Common myeloid progenitor, CD34-positive (primary cell): ENCODE data around the gene SMIM41.

Source experiments
- CTCF ChIA-PET: fragments of 350-600 bp; sonication (Branson Sonifier 250); formaldehyde crosslinking; loops from one replicate; lab custom pipeline; 2021; ENCODE audit warnings: antibody characterized with exemption; lab: Charles Lee
- POLR2A ChIA-PET: fragments of 350-600 bp; sonication (Branson Sonifier 250); formaldehyde crosslinking; loops from one replicate; lab custom pipeline; 2021; ENCODE audit warnings: antibody characterized with exemption; lab: Charles Lee
- DNase-seq, 3 donors: peaks; one replicate each; pipeline versions ENCODE4 v3.0.0 to v3.0.0-alpha.2; 2013
- H3K27ac ChIP-seq, 2 experiments: 1 replicate in 1 of 2; 2 replicates in 1 of 2; pipeline ENCODE4 v1.7.0; 2013; ENCODE audit warnings: inconsistent platforms in 2 of 2, low read length in 2 of 2, mild to moderate bottlenecking in 2 of 2, low read depth in 1 of 2, moderate library complexity in 1 of 2; ENCODE audit not compliant: severe bottlenecking in 2 of 2, insufficient read depth in 1 of 2, poor library complexity in 1 of 2
- H3K27me3 ChIP-seq, 5 experiments: replicated peaks in 2 of 5; 1 replicate in 3 of 5; 2 replicates in 2 of 5; pipeline versions ENCODE4 v1.6.1 to v1.7.0; 2013; ENCODE audit warnings: low read length in 4 of 5, mild to moderate bottlenecking in 2 of 5, moderate library complexity in 2 of 5, inconsistent platforms in 1 of 5; ENCODE audit not compliant: insufficient read depth in 5 of 5, control insufficient read depth in 4 of 5
- H3K36me3 ChIP-seq, 4 experiments: 1 replicate in 2 of 4; 2 replicates in 2 of 4; pipeline versions ENCODE4 v1.6.1 to v1.7.0; 2013; ENCODE audit warnings: low read length in 3 of 4, control low read depth in 1 of 4, mild to moderate bottlenecking in 1 of 4; ENCODE audit not compliant: control insufficient read depth in 4 of 4, insufficient read depth in 4 of 4
- H3K4me1 ChIP-seq, 4 experiments: 1 replicate in 3 of 4; 2 replicates in 1 of 4; pipeline versions ENCODE4 v1.6.1 to v1.7.1; 2013; ENCODE audit warnings: low read length in 3 of 4, mild to moderate bottlenecking in 3 of 4, control low read depth in 1 of 4, inconsistent platforms in 1 of 4, moderate library complexity in 1 of 4; ENCODE audit not compliant: control insufficient read depth in 4 of 4, insufficient read depth in 4 of 4; ENCODE audit errors: control extremely low read depth in 1 of 4
- H3K4me3 ChIP-seq, 7 experiments: 1 replicate in 4 of 7; 2 replicates in 3 of 7; pipeline versions ENCODE4 v1.5.1 to v1.7.0; 2013; ENCODE audit warnings: mild to moderate bottlenecking in 7 of 7, low read length in 6 of 7, moderate library complexity in 6 of 7, inconsistent platforms in 2 of 7, low read depth in 2 of 7, control low read depth in 1 of 7; ENCODE audit not compliant: insufficient read depth in 4 of 7, control insufficient read depth in 1 of 7; ENCODE audit errors: extremely low read depth in 1 of 7
- H3K9me3 ChIP-seq, 5 experiments: 1 replicate in 4 of 5; 2 replicates in 1 of 5; pipeline versions ENCODE4 v1.6.1 to v1.7.1; 2013; ENCODE audit warnings: low read length in 4 of 5, mild to moderate bottlenecking in 2 of 5, inconsistent platforms in 1 of 5, low read depth in 1 of 5, moderate library complexity in 1 of 5; ENCODE audit not compliant: control insufficient read depth in 4 of 5, insufficient read depth in 2 of 5; ENCODE audit errors: control extremely low read depth in 1 of 5
- WGBS: methylation state at CpG from one replicate; pipeline ENCODE4 v1.1.5; 2013; ENCODE audit not compliant: insufficient coverage; 5-methylcytosine and 5-hydroxymethylcytosine counted together

The SMIM41 gene

GRCh38 chr12:52082026-52082668, 2.6 kb downstream of the SMIM41 start:
- peaks cover 6 to 18% (median 15%) of the 10 kb centered on the region in 4 experiments for H3K36me3 ChIP-seq
- no peak overlapping the region for H3K4me3 ChIP-seq
- no peak overlapping the region for H3K27ac ChIP-seq
- ChIA-PET CTCF (interaction anchor here (0.8 to 31.9 kb wide), 18 partner anchors 9 to 92 kb away, joined by 3 to 661 read pairs (median 6); partner anchors contain the start of genes ATG101 and NR4A1), POLR2A (interaction anchor here (0.9 to 2.9 kb wide), 5 partner anchors 12 to 57 kb away, joined by 3 to 17 read pairs (median 3); partner anchors contain the start of genes ATG101 and NR4A1)
- WGBS = 94% methylated on average over 7 of the region's 13 CpGs
- H3K27me3 ChIP-seq = peaks cover 0 to 12% (median 4%) of the 10 kb centered on the region in 5 experiments
- DNase-seq = no peak
- no peaks in the 10 kb centered on the region for H3K9me3 ChIP-seq
- peaks cover 0 to 16% (median 13%) of the 10 kb centered on the region in 4 experiments for H3K4me1 ChIP-seq

DNA sequence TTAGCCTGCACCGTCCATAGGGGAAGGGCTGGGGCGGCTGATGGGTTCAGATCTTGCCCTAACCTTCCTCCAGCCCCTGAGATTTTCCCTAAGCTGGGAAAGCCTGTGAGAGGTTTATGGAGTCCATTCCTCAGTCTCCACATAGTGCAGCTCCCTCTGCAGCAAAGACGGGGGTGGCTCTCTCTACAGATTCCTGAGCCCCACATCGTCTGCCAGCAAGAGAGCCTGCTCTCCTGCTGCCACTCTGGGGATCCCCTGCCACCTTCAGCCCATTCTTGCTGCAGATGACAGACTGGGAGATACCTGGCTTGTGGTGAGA, 3.1 kb downstream of the SMIM41 start:
- H3K9me3 ChIP-seq = no peaks in the 10 kb centered on the region
- H3K36me3 ChIP-seq = peaks cover 5 to 16% (median 13%) of the 10 kb centered on the region in 4 experiments
- 97% methylated on average over 4 of the region's 4 CpGs for WGBS
- H3K27me3 ChIP-seq = peaks cover 0 to 17% (median 7%) of the 10 kb centered on the region in 5 experiments
- peaks cover 0 to 16% (median 13%) of the 10 kb centered on the region in 4 experiments for H3K4me1 ChIP-seq
- ChIA-PET POLR2A (interaction anchor here (0.9 to 2.9 kb wide), 2 partner anchors 13 to 57 kb away, joined by 3 to 17 read pairs; partner anchors contain the start of gene ATG101), CTCF (interaction anchor here (0.6 to 31.9 kb wide), 21 partner anchors 9 to 1001 kb away, joined by 3 to 661 read pairs (median 5); partner anchors contain the start of genes ATG101 and NR4A1)
- no peak overlapping the region for H3K27ac ChIP-seq
- no peak for DNase-seq
- H3K4me3 ChIP-seq = no peak overlapping the region

GRCh38 chr12:52082988-52083637, 3.6 kb downstream of the SMIM41 start:
- 54% methylated on average over 9 of the region's 11 CpGs for WGBS
- peaks cover 0 to 21% (median 9%) of the 10 kb centered on the region in 5 experiments for H3K27me3 ChIP-seq

DNA sequence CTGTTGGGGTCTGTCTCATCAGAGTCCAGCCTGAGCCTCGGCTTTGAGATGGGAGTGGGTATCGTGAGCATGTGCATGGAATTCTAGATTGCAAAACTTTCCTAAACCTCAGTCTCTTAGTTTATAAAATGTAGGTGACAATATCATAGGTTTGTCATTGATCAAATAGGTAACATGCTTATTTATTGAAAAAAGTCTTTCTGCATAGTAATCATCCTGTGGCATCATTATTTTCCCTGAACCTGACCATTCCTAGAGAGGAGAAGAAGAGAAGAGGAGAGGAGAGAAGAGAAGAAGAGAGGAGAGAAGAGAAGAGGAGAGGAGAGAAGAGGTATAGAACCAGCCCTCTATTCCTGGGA, 4.1 kb downstream of the SMIM41 start:
- ChIA-PET POLR2A (interaction anchor here (2.9 kb wide), 1 partner anchor 58 kb away, joined by 17 read pairs; no protein-coding TSS in a partner anchor), CTCF (interaction anchor here (0.9 to 31.9 kb wide), 10 partner anchors 15 to 80 kb away, joined by 3 to 661 read pairs (median 8); partner anchors contain the start of gene ATG101)
- Histone ChIP-seq H3K27me3 (peaks cover 0 to 26% (median 10%) of the 10 kb centered on the region in 5 experiments), H3K27ac (no peak overlapping the region), H3K9me3 (no peaks in the 10 kb centered on the region), H3K36me3 (peaks cover 0 to 9% (median 6%) of the 10 kb centered on the region in 4 experiments), H3K4me1 (peaks cover 0 to 16% (median 13%) of the 10 kb centered on the region in 4 experiments), H3K4me3 (no peak overlapping the region)
- WGBS = no CpG with 5 or more reads among the region's 2 CpGs
- no peak for DNase-seq

More at GRCh38 chr12:52082988-52083637, 3.6 kb downstream of the SMIM41 start:
- POLR2A ChIA-PET = interaction anchor here (0.9 to 2.9 kb wide), 2 partner anchors 13 to 58 kb away, joined by 3 to 17 read pairs; partner anchors contain the start of gene ATG101
- H3K4me1 ChIP-seq = peaks cover 0 to 16% (median 13%) of the 10 kb centered on the region in 4 experiments
- peaks cover 2 to 12% (median 9%) of the 10 kb centered on the region in 4 experiments for H3K36me3 ChIP-seq
- no peaks in the 10 kb centered on the region for H3K9me3 ChIP-seq
- H3K4me3 ChIP-seq = no peak overlapping the region
- no peak overlapping the region for H3K27ac ChIP-seq
- peak; percentile 46 to 69 (median 67) for DNase-seq
- CTCF ChIA-PET = interaction anchor here (0.6 to 31.9 kb wide), 19 partner anchors 10 to 1001 kb away, joined by 3 to 661 read pairs (median 5); partner anchors contain the start of genes ATG101 and NR4A1

GRCh38 chr12:52084491-52085231, 5.2 kb downstream of the SMIM41 start:
- POLR2A ChIA-PET = no interaction called here
- Histone ChIP-seq H3K36me3 (no peaks in the 10 kb centered on the region), H3K4me1 (peaks cover 0 to 16% (median 13%) of the 10 kb centered on the region in 4 experiments), H3K4me3 (no peak overlapping the region), H3K9me3 (no peaks in the 10 kb centered on the region), H3K27me3 (peaks cover 0 to 35% (median 10%) of the 10 kb centered on the region in 5 experiments), H3K27ac (no peak overlapping the region)
- DNase-seq = no peak
- CTCF ChIA-PET = interaction anchor here (0.8 to 31.9 kb wide), 9 partner anchors 9 to 108 kb away, joined by 3 to 661 read pairs (median 4); partner anchors contain the start of gene ATG101
- 98% methylated on average over 8 of the region's 9 CpGs for WGBS

DNA sequence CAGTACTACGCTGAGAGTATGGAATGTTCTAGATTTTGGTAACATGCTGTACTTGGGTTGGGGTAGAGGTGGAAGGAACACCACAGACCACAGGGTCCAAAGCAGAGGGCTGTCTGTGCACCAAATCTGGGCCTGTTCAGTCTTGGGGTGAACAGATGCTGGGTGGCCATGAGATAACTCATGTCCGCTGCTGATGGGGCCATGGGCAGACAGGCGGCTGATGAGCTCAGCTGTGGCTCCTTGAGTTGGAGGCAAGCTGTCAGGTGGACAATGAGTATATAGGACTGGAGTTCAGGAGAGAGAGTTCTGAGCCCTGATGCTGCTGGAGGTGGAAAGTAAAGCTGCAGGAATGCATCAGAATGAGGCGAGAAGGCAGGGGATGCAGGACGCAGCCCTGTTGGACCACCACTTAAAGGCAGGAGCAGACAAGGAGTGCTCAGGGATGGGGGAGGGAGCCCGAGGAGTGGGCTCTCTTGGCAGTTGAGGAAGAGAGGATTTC, 6.2 kb downstream of the SMIM41 start:
- 95% methylated on average over 6 of the region's 6 CpGs for WGBS
- CTCF ChIA-PET = interaction anchor here (1.3 to 31.9 kb wide), 5 partner anchors 15 to 109 kb away, joined by 3 to 661 read pairs (median 4); partner anchors contain the start of gene ATG101
- peaks cover 0 to 16% (median 13%) of the 10 kb centered on the region in 4 experiments for H3K4me1 ChIP-seq
- H3K27ac ChIP-seq = no peak overlapping the region
- H3K27me3 ChIP-seq = peaks cover 0 to 46% (median 14%) of the 10 kb centered on the region in 5 experiments
- no peak for DNase-seq
- no peaks in the 10 kb centered on the region for H3K36me3 ChIP-seq
- H3K9me3 ChIP-seq = no peaks in the 10 kb centered on the region
- POLR2A ChIA-PET = no interaction called here
- H3K4me3 ChIP-seq = no peak overlapping the region
